PC-3 (cell line): ENCODE data around the gene ZNF350. TPM values are rescaled to one million over a fixed set of nuclear protein-coding genes. Genes with fewer than 3 reads are reported as not detected.

Experiments used
- ATAC-seq: fragments of 200-7000 bp; cut with Tn5 transposase; 2 replicates; pipeline ENCODE4 v1.9.1; 2020; ENCODE audit warnings: mild to moderate bottlenecking, moderate library complexity
- BruUV-seq: library from RNA; stranded (reverse); fragments of 400-500 nt; replicated peaks from 2 replicates; lab custom pipeline; 2021; lab: Mats Ljungman, UMichigan
- CTCF ChIA-PET: fragments of 300-600 bp; sonication (Branson Sonifier 250); formaldehyde crosslinking; loops from one replicate; lab custom pipeline; 2022; ENCODE audit warnings: antibody characterized with exemption; lab: Charles Lee
- POLR2A ChIA-PET: fragments of 300-600 bp; sonication (Branson Sonifier 250); formaldehyde crosslinking; loops from one replicate; lab custom pipeline; 2022; ENCODE audit warnings: antibody characterized with exemption; ENCODE audit not compliant: unreplicated experiment; lab: Charles Lee
- DNase-seq: peaks from one replicate; pipeline ENCODE4 v3.0.0-alpha.2; 2015
- H2AFZ ChIP-seq: fragments of 300-600 bp; sonication (generic); 2 replicates; pipeline ENCODE4 v1.6.0; 2016; ENCODE audit warnings: antibody characterized with exemption, low read length
- H3F3A ChIP-seq: fragments of 300-600 bp; sonication (generic); one replicate; pipeline ENCODE4 v1.6.0; 2017; ENCODE audit warnings: antibody characterized with exemption, low read length, control low read depth, mild to moderate bottlenecking; ENCODE audit not compliant: unreplicated experiment
- H3K27ac ChIP-seq: fragments of 300-600 bp; sonication (generic); 2 replicates; pipeline ENCODE4 v1.5.1; 2016; ENCODE audit warnings: mild to moderate bottlenecking, low read length
- H3K27me3 ChIP-seq: fragments of 300-600 bp; sonication (generic); 2 replicates; pipeline ENCODE4 v1.6.1; 2016; ENCODE audit warnings: low read length, mixed read lengths
- H3K36me3 ChIP-seq: fragments of 300-600 bp; sonication (generic); 2 replicates; pipeline ENCODE4 v1.6.1; 2016; ENCODE audit warnings: low read depth, mixed run types, low read length, mixed read lengths
- H3K4me1 ChIP-seq: fragments of 300-600 bp; sonication (generic); 2 replicates; pipeline ENCODE4 v1.5.1; 2016; ENCODE audit warnings: low read length; ENCODE audit not compliant: insufficient read depth
- H3K4me2 ChIP-seq: fragments of 300-600 bp; sonication (generic); 2 replicates; pipeline ENCODE4 v1.6.0; 2016; ENCODE audit warnings: low read length
- H3K4me3 ChIP-seq: fragments of 300-600 bp; sonication (generic); 2 replicates; pipeline ENCODE4 v1.5.1; 2016; ENCODE audit warnings: mild to moderate bottlenecking, low read length, mixed read lengths
- H3K79me2 ChIP-seq: fragments of 300-600 bp; sonication (generic); 2 replicates; pipeline ENCODE4 v1.6.1; 2017; ENCODE audit warnings: low read length, mixed read lengths
- H3K9ac ChIP-seq: fragments of 300-600 bp; sonication (generic); 2 replicates; pipeline ENCODE4 v1.6.0; 2016; ENCODE audit warnings: mild to moderate bottlenecking, low read length
- H3K9me2 ChIP-seq: fragments of 300-600 bp; sonication (generic); replicated peaks from 2 replicates; pipeline ENCODE4 v1.6.1; 2016; ENCODE audit warnings: mixed run types, low read length, mixed read lengths
- H3K9me3 ChIP-seq: fragments of 300-600 bp; sonication (generic); 2 replicates; pipeline ENCODE4 v1.6.1; 2016; ENCODE audit warnings: low read length, mixed read lengths
- H4K20me1 ChIP-seq: fragments of 300-600 bp; sonication (generic); 2 replicates; pipeline ENCODE4 v1.6.1; 2016; ENCODE audit warnings: low read length, mixed read lengths
- CTCF ChIP-seq: fragments of 300-600 bp; sonication (generic); conservative IDR thresholded peaks from 2 replicates; pipeline ENCODE4 v1.5.1; 2017; ENCODE audit warnings: antibody characterized with exemption, low read depth, mild to moderate bottlenecking, low read length
- EZH2 ChIP-seq: fragments of 300-600 bp; sonication (generic); IDR thresholded peaks from one replicate; pipeline ENCODE4 v1.6.1; 2017; ENCODE audit warnings: antibody characterized with exemption, mild to moderate bottlenecking, low read length; ENCODE audit not compliant: unreplicated experiment
- EZH2phosphoT487 ChIP-seq: fragments of 300-600 bp; sonication (generic); IDR thresholded peaks from 2 replicates; pipeline ENCODE4 v1.6.1; 2018; ENCODE audit warnings: mild to moderate bottlenecking, antibody characterized with exemption, low read length, borderline replicate concordance
- intact Hi-C: fragments of 100-400 bp; cut with micrococcal nuclease; formaldehyde crosslinking; loops from 2 replicates; pipeline ENCODE4 v1.9.0; 2023
- total RNA-seq: library from RNA; depleted of rRNA; stranded (reverse); fragments of >200 nt; gene quantifications from 2 replicates; pipeline ENCODE4 v1.2.3, GENCODE V29; 2014

Gene ZNF350
- total RNA-seq, 1 experiment from 2014 or later = 6.2 TPM

- BruUV-seq = no TSS peak
- H3K9ac ChIP-seq = no peak overlapping the region
- no peak for TF ChIP-seq CTCF
- no peak for TF ChIP-seq EZH2phosphoT487
- TF ChIP-seq EZH2 = no peak
- ChIA-PET CTCF (no interaction called here), POLR2A (no interaction called here)
- DNase-seq = no peak
- no peak overlapping the region for H3K27ac ChIP-seq
- no peak overlapping the region for H2AFZ ChIP-seq
- ATAC-seq = no peak
- no peak overlapping the region for H3K4me2 ChIP-seq
- H3K79me2 ChIP-seq = no peaks in the 10 kb centered on the region
- H3F3A ChIP-seq = no peaks in the 10 kb centered on the region
- no peak overlapping the region for H3K4me3 ChIP-seq
- no peaks in the 10 kb centered on the region for H3K4me1 ChIP-seq
- H3K27me3 ChIP-seq = no peaks in the 10 kb centered on the region
- H3K9me2 ChIP-seq = no peaks in the 10 kb centered on the region
- intact Hi-C loops = no loop called here
- peaks cover 61% of the 10 kb centered on the region for H3K36me3 ChIP-seq
- H3K9me3 ChIP-seq = peaks cover 89% of the 10 kb centered on the region
- H4K20me1 ChIP-seq = no peaks in the 10 kb centered on the region
Measured at GRCh38 chr19:51946602-51947001, 40.0 kb downstream of the ZNF350 start.

DNA sequence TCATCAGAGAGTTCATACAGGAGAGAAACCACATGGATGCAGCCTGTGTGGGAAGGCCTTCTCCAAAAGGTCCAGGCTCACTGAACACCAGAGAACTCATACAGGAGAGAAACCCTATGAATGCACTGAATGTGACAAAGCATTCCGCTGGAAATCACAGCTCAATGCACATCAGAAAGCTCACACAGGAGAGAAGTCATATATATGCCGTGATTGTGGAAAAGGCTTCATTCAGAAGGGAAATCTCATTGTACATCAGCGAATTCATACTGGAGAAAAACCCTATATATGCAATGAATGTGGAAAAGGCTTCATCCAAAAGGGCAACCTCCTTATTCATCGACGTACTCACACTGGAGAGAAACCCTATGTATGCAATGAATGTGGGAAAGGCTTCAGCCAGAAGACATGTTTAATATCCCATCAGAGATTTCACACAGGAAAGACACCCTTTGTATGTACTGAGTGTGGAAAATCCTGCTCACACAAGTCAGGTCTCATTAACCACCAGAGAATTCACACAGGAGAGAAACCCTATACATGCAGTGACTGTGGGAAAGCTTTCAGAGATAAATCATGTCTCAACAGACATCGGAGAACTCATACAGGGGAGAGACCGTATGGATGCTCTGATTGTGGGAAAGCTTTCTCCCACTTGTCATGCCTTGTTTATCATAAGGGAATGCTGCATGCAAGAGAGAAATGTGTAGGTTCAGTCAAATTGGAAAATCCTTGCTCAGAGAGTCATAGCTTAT, 41.7 kb downstream of the ZNF350 start:
- CTCF ChIA-PET = no interaction called here
- Histone ChIP-seq H3K36me3 (peaks cover 76% of the 10 kb centered on the region), H3F3A (no peaks in the 10 kb centered on the region), H3K4me1 (no peaks in the 10 kb centered on the region), H3K9me2 (no peaks in the 10 kb centered on the region), H2AFZ (no peak overlapping the region), H3K9ac (no peak overlapping the region), H3K4me2 (no peak overlapping the region), H4K20me1 (no peaks in the 10 kb centered on the region), H3K4me3 (no peak overlapping the region; the same call in 1 of the 2 replicates), H3K9me3 (peaks cover 93% of the 10 kb centered on the region), H3K27me3 (no peaks in the 10 kb centered on the region), H3K79me2 (no peaks in the 10 kb centered on the region), H3K27ac (no peak overlapping the region)
- no peak for TF ChIP-seq EZH2phosphoT487
- TF ChIP-seq CTCF = no peak
- TF ChIP-seq EZH2 = no peak
- POLR2A ChIA-PET = no interaction called here
- no TSS peak for BruUV-seq
- no peak for ATAC-seq
- DNase-seq = no peak
- intact Hi-C loops = no loop called here

GRCh38 chr19:51938936-51939335, 47.7 kb downstream of the ZNF350 start:
- POLR2A ChIA-PET = no interaction called here
- intact Hi-C loops = no loop called here
- H3K9me3 ChIP-seq = peaks cover 63% of the 10 kb centered on the region

More at GRCh38 chr19:51938936-51939335, 47.7 kb downstream of the ZNF350 start:
- Histone ChIP-seq H3K27ac (no peak overlapping the region), H3K4me1 (no peaks in the 10 kb centered on the region), H4K20me1 (no peaks in the 10 kb centered on the region), H3K4me2 (no peak overlapping the region), H3K27me3 (no peaks in the 10 kb centered on the region), H3K9ac (no peak overlapping the region), H3F3A (no peaks in the 10 kb centered on the region), H2AFZ (no peak overlapping the region), H3K36me3 (peaks cover 91% of the 10 kb centered on the region), H3K4me3 (no peak overlapping the region), H3K9me2 (no peaks in the 10 kb centered on the region), H3K79me2 (no peaks in the 10 kb centered on the region)
- CTCF ChIA-PET = no interaction called here
- no peak for DNase-seq
- TF ChIP-seq EZH2phosphoT487 (no peak), CTCF (no peak), EZH2 (no peak)
- ATAC-seq = no peak
- BruUV-seq = no TSS peak
